Measurements from ENCODE around the gene RPS6KC1. TPM values are rescaled to one million over a fixed set of nuclear protein-coding genes. Genes with fewer than 3 reads are reported as not detected.

The RPS6KC1 gene
- total RNA-seq, 1 donor from 2014 or later = 12.9 TPM

DNA sequence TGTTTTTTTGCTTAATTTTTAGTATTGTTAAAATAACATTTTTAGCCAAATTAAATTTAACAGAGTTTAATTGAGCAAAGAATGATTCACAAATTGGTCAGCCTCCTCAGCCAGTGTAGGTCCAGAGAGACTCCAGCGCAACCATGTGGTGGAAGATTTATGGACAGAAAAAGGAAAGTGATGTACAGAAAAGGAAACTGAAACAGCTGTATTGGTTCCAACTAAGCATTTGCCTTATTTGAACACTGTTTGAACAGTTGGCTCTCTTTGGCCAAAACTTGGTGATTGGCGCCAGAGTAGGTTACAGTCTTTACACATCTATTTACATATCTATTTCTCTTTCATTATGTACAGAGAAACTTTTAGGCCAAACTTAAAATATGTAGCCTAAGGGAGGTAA is 19.4 kb downstream of the RPS6KC1 start:
- FAIRE-seq = no peak
- TF ChIP-seq, protein P1, sequence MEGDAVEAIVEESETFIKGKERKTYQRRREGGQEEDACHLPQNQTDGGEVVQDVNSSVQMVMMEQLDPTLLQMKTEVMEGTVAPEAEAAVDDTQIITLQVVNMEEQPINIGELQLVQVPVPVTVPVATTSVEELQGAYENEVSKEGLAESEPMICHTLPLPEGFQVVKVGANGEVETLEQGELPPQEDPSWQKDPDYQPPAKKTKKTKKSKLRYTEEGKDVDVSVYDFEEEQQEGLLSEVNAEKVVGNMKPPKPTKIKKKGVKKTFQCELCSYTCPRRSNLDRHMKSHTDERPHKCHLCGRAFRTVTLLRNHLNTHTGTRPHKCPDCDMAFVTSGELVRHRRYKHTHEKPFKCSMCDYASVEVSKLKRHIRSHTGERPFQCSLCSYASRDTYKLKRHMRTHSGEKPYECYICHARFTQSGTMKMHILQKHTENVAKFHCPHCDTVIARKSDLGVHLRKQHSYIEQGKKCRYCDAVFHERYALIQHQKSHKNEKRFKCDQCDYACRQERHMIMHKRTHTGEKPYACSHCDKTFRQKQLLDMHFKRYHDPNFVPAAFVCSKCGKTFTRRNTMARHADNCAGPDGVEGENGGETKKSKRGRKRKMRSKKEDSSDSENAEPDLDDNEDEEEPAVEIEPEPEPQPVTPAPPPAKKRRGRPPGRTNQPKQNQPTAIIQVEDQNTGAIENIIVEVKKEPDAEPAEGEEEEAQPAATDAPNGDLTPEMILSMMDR (IDR thresholded peaks at IDR 0.05; ENCODE audit: insufficient read depth, low read length, severe bottlenecking) = no peak

DNA sequence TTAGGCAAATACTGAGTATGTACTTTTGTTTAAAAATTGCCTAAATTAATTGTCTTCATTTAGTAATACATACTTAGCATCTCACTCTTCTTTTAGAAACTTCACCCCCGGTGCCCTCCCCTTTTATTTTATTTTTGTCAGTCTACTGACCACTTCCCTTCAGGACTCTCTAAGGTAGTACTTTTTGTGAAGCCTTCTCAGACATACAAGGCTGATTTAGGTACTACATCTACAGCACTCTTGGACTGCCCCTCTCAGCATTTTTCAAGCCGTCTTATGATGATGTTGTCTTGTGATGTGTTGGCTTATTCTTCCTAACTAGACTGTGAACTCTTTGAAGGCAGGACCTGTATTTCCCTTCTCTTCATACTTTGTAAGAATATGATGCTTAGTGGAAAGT is 24.7 kb downstream of the RPS6KC1 start:
- DNase-seq (ENCODE audit: low read depth) (no peak), FAIRE-seq (no peak)
- TF ChIP-seq, protein P1 (IDR thresholded peaks at IDR 0.05; ENCODE audit: insufficient read depth, low read length, severe bottlenecking) = no peak
- no peaks in the 10 kb centered on the region for H3K27me3 ChIP-seq (ENCODE audit: control insufficient read depth, insufficient read depth, low read length)
- H3K36me3 ChIP-seq (ENCODE audit: control insufficient read depth, insufficient read depth, low read length) = no peaks in the 10 kb centered on the region
- H3K4me3 ChIP-seq (ENCODE audit: low read depth, low read length) = no peak overlapping the region

More for the DNA sequence above, 19.4 kb downstream of the RPS6KC1 start:
- no peak overlapping the region for H3K4me3 ChIP-seq (ENCODE audit: low read depth, low read length)
- no peaks in the 10 kb centered on the region for H3K27me3 ChIP-seq (ENCODE audit: control insufficient read depth, insufficient read depth, low read length)
- no peaks in the 10 kb centered on the region for H3K36me3 ChIP-seq (ENCODE audit: control insufficient read depth, insufficient read depth, low read length)
- DNase-seq (ENCODE audit: low read depth) = peak; percentile 40

DNA sequence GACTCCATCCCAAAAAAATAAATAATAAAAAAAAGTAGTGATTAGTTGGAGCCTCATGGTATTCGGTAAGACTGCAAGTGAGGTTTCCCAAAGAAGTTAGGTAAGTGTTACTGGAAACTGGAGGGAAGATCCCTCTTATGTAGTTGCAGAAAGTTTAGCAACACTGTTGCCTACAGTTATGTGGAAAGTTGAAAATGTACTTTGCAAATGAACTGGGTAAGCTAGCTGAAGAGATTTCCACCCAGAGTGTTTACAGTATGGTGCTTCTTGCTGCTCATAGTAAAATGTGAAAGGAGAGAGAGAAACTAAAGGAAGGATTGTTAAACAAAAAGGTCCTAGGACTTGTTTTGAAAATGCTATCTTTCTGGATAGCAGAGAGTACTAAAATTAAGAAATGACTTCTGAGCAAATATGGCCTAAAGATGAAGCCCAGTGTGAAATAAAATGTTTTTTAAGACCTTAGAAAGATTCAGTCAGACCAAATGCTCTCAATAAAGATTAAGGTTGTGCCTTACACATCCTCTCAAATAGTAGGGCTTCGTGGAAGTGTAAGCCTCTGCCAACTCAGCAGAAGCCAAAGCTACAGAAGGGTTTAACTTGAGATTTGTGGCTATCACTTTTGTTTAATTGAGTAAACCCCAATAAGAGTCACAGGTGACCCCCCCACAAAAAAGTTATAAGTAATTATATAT is 31.5 kb downstream of the RPS6KC1 start:
- DNase-seq (ENCODE audit: low read depth) (no peak), FAIRE-seq (no peak)
- Histone ChIP-seq H3K4me3 (ENCODE audit: low read depth, low read length) (no peak overlapping the region), H3K36me3 (ENCODE audit: control insufficient read depth, insufficient read depth, low read length) (no peaks in the 10 kb centered on the region), H3K27me3 (ENCODE audit: control insufficient read depth, insufficient read depth, low read length) (no peaks in the 10 kb centered on the region)
- TF ChIP-seq, protein P1 (IDR thresholded peaks at IDR 0.05; ENCODE audit: insufficient read depth, low read length, severe bottlenecking) = no peak

DNA sequence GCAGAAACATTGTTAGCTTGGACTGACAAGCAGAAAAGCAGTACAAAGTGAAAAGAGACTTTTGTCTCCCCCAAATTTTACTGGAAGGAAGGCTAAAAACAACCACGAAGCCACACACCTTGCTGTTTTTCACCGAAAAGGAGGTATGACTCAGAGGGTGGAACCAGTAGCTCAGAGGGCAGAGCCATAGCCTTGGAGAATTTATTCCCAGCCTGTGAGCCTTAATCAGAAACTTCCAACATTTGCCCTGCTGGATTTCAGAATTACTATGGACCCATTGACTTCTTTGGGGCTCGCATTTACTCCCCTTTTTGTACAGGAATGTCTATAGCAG is 32.0 kb downstream of the RPS6KC1 start:
- no peaks in the 10 kb centered on the region for H3K27me3 ChIP-seq (ENCODE audit: control insufficient read depth, insufficient read depth, low read length)
- FAIRE-seq (no peak), DNase-seq (ENCODE audit: low read depth) (peak; percentile 30)
- TF ChIP-seq, protein P1 (IDR thresholded peaks at IDR 0.05; ENCODE audit: insufficient read depth, low read length, severe bottlenecking) = no peak
- H3K36me3 ChIP-seq (ENCODE audit: control insufficient read depth, insufficient read depth, low read length) = no peaks in the 10 kb centered on the region
- no peak overlapping the region for H3K4me3 ChIP-seq (ENCODE audit: low read depth, low read length)

DNA sequence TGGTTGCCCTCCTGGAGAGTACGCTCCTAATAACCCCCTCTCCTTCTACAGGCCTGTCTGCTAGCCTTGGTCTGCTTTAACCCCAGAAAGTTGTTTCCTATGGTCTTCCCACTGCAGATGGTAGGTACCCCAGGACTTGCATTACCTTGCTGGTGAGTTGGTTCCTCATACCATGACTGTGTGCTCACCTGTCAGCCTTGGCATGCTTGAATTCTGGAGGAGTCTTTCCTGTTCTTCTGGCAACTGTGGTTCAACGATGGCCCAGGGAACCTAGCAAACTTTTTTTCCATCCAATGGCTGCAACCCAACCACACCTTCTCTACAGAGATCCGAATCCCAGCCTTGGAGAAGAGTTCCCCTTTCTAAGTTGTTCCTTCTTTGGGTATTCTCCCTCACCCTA is 36.9 kb downstream of the RPS6KC1 start:
- no peak for FAIRE-seq
- no peaks in the 10 kb centered on the region for H3K36me3 ChIP-seq (ENCODE audit: control insufficient read depth, insufficient read depth, low read length)
- H3K4me3 ChIP-seq (ENCODE audit: low read depth, low read length) = no peak overlapping the region
- no peaks in the 10 kb centered on the region for H3K27me3 ChIP-seq (ENCODE audit: control insufficient read depth, insufficient read depth, low read length)
- DNase-seq (ENCODE audit: low read depth) = peak; percentile 13
- TF ChIP-seq, protein P1 (IDR thresholded peaks at IDR 0.05; ENCODE audit: insufficient read depth, low read length, severe bottlenecking) = no peak
